Activated CD8-positive, alpha-beta memory T cell treated with anti-CD3 and anti-CD28 coated beads, Interleukin-2, amount 10 ng/mL, durations not matched to agents 7 days and 5 days (primary cell): ENCODE data around the gene FOXL2NB. TPM values are rescaled to one million over a fixed set of nuclear protein-coding genes. Genes with fewer than 3 reads are reported as not detected.
"Not testable (repeated sequence)": the region's sequence is repeated elsewhere in the genome, so short reads cannot be mapped to it uniquely, and the experiment has no call there.

Source experiments
- ATAC-seq: fragments of 150-1000 bp; cut with Tn5 transposase; one replicate; pipeline ENCODE4 v1.10.0; 2021; ENCODE audit warnings: moderate library complexity
- CTCF ChIA-PET: fragments of 350-600 bp; sonication (Branson Sonifier 250); formaldehyde crosslinking; loops from one replicate; lab custom pipeline; 2021; ENCODE audit warnings: antibody characterized with exemption; lab: Charles Lee
- DNase-seq: peaks from one replicate; pipeline ENCODE4 v3.0.0-alpha.2; 2020
- H3K27ac Mint-ChIP-seq: one replicate; pipeline ENCODE4 v1.8.0; 2021; ENCODE audit warnings: mild to moderate bottlenecking, mixed read lengths
- H3K27me3 Mint-ChIP-seq: one replicate; pipeline ENCODE4 v1.8.0; 2021; ENCODE audit warnings: mixed read lengths
- H3K36me3 Mint-ChIP-seq: one replicate; pipeline ENCODE4 v1.8.0; 2021; ENCODE audit warnings: mild to moderate bottlenecking, mixed read lengths
- H3K4me1 Mint-ChIP-seq: one replicate; pipeline ENCODE4 v1.8.0; 2021; ENCODE audit warnings: mixed read lengths
- H3K4me3 Mint-ChIP-seq: one replicate; pipeline ENCODE4 v1.8.0; 2021; ENCODE audit warnings: mild to moderate bottlenecking, moderate library complexity, mixed read lengths
- H3K9me3 Mint-ChIP-seq: one replicate; pipeline ENCODE4 v1.8.0; 2022; ENCODE audit warnings: low read depth, mixed read lengths
- total RNA-seq, 2 experiments: library from RNA; stranded (reverse); gene quantifications; one replicate each; pipeline ENCODE4 v1.2.3, GENCODE V29; 2021

The FOXL2NB gene
- total RNA-seq, 2 experiments from 2014 or later = not detected

GRCh38 chr3:138915503-138916498, 31.2 kb upstream of the FOXL2NB start:
- Mint-ChIP-seq H3K27ac (peak overlapping the region; percentile 40), H3K9me3 (no peaks in the 10 kb centered on the region), H3K4me1 (peaks cover 7% of the 10 kb centered on the region), H3K36me3 (no peaks in the 10 kb centered on the region), H3K4me3 (peak overlapping the region; percentile 75), H3K27me3 (peaks cover 20% of the 10 kb centered on the region)
- DNase-seq (peak; percentile 85), ATAC-seq (peak; percentile 87)
- CTCF ChIA-PET = interaction anchor here (0.6 to 5.3 kb wide), 80 partner anchors 8 to 849 kb away, joined by 3 to 130 read pairs (median 4); partner anchors contain the start of genes CEP70, COPB2, DBR1 and FAIM

DNA sequence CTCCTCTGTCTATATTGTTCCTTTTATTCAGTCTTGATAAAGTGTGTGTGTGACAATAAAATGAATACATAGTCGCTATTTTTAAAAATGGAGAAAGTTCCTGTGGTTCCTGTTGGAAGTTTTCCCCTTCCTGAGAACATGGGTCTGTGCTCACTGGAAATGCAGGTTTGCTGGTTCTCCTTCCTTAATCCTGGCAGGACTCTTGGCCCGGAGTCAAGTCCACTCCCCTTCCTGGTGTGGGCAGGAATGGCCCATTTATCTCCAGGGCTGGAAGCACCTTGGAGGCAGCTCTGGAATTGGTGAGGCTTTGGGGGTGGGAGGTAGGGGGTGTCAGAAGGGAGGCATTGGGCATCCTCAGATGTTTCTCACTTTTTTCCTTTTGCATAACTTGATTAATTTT, 30.2 kb upstream of the FOXL2NB start:
- no peak for DNase-seq
- Mint-ChIP-seq H3K4me1 (peaks cover 7% of the 10 kb centered on the region), H3K27me3 (peaks cover 20% of the 10 kb centered on the region), H3K4me3 (no peak overlapping the region), H3K9me3 (no peaks in the 10 kb centered on the region), H3K27ac (no peak overlapping the region), H3K36me3 (no peaks in the 10 kb centered on the region)
- ATAC-seq = no peak
- CTCF ChIA-PET = interaction anchor here (0.8 to 5.3 kb wide), 25 partner anchors 7 to 501 kb away, joined by 3 to 130 read pairs (median 12); partner anchors contain the start of genes CEP70 and FAIM

GRCh38 chr3:138919325-138919724, 27.7 kb upstream of the FOXL2NB start:
- CTCF ChIA-PET = interaction anchor here (0.9 to 5.3 kb wide), 6 partner anchors 17 to 502 kb away, joined by 3 to 125 read pairs (median 5); partner anchors contain the start of genes CEP70 and PIK3CB
- H3K9me3 Mint-ChIP-seq = no peaks in the 10 kb centered on the region
- H3K27me3 Mint-ChIP-seq = peaks cover 22% of the 10 kb centered on the region
- no peaks in the 10 kb centered on the region for H3K36me3 Mint-ChIP-seq
- DNase-seq (no peak), ATAC-seq (no peak)
- H3K4me3 Mint-ChIP-seq = no peak overlapping the region
- no peak overlapping the region for H3K27ac Mint-ChIP-seq
- H3K4me1 Mint-ChIP-seq = peaks cover 7% of the 10 kb centered on the region

- DNase-seq (no peak), ATAC-seq (no peak)
- no peaks in the 10 kb centered on the region for H3K36me3 Mint-ChIP-seq
- no peak overlapping the region for H3K27ac Mint-ChIP-seq
- no peak overlapping the region for H3K4me3 Mint-ChIP-seq
- CTCF ChIA-PET = interaction anchor here (0.5 to 4.2 kb wide), 5 partner anchors 15 to 407 kb away, joined by 3 to 60 read pairs (median 13); partner anchors contain the start of gene CEP70
- no peaks in the 10 kb centered on the region for H3K4me1 Mint-ChIP-seq
- no peaks in the 10 kb centered on the region for H3K9me3 Mint-ChIP-seq
- H3K27me3 Mint-ChIP-seq = peaks cover 22% of the 10 kb centered on the region
These were observed 25.4 kb upstream of the FOXL2NB start for GRCh38 chr3:138921316-138922292.

GRCh38 chr3:138922400-138922799, 24.6 kb upstream of the FOXL2NB start:
- peaks cover 16% of the 10 kb centered on the region for H3K27me3 Mint-ChIP-seq
- H3K36me3 Mint-ChIP-seq, ATAC-seq, H3K4me3 Mint-ChIP-seq, H3K27ac Mint-ChIP-seq, H3K4me1 Mint-ChIP-seq, DNase-seq, H3K9me3 Mint-ChIP-seq: not testable (repeated sequence)
- CTCF ChIA-PET = interaction anchor here (1.0 to 4.7 kb wide), 17 partner anchors 12 to 515 kb away, joined by 3 to 60 read pairs (median 6); partner anchors contain the start of gene CEP70

DNA sequence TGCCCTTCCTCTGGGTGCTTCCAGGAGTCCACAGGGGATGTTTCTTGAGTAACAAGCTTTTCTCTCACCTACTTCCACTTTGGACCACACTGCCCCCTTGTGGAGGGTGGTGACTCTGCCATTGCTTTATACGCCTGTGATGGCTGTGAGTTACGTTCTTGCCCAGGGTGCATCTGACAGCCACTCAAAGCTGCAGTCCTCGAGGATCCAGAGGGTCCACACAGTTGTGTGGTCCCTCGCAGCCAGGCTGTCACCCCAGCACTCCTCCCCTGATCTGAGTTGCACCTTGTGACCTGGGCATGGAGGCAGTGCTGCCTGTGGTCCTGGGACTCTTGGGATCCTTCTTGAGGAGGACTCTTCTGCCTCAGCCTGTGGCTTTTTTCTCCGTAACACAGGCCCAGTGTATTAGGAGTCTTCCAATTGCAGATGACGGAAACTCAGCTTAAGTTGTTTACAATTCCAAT, 23.5 kb upstream of the FOXL2NB start:
- no peaks in the 10 kb centered on the region for H3K4me1 Mint-ChIP-seq
- H3K27ac Mint-ChIP-seq = no peak overlapping the region
- no peaks in the 10 kb centered on the region for H3K9me3 Mint-ChIP-seq
- H3K36me3 Mint-ChIP-seq = no peaks in the 10 kb centered on the region
- H3K27me3 Mint-ChIP-seq = peaks cover 12% of the 10 kb centered on the region
- ATAC-seq (peak; percentile 84), DNase-seq (peak; percentile 88)
- H3K4me3 Mint-ChIP-seq = no peak overlapping the region
- CTCF ChIA-PET = interaction anchor here (0.8 to 4.7 kb wide), 41 partner anchors 8 to 516 kb away, joined by 3 to 60 read pairs (median 4); partner anchors contain the start of genes CEP70 and FAIM

GRCh38 chr3:138928727-138929372, 18.2 kb upstream of the FOXL2NB start:
- H3K27me3 Mint-ChIP-seq = peaks cover 19% of the 10 kb centered on the region
- no peak overlapping the region for H3K27ac Mint-ChIP-seq
- DNase-seq (no peak), ATAC-seq (no peak)
- no peaks in the 10 kb centered on the region for H3K4me1 Mint-ChIP-seq
- H3K4me3 Mint-ChIP-seq = no peak overlapping the region
- H3K9me3 Mint-ChIP-seq = no peaks in the 10 kb centered on the region
- no peaks in the 10 kb centered on the region for H3K36me3 Mint-ChIP-seq
- CTCF ChIA-PET = interaction anchor here (6.0 kb wide), 1 partner anchor 13 kb away, joined by 35 read pairs; no protein-coding TSS in a partner anchor

DNA sequence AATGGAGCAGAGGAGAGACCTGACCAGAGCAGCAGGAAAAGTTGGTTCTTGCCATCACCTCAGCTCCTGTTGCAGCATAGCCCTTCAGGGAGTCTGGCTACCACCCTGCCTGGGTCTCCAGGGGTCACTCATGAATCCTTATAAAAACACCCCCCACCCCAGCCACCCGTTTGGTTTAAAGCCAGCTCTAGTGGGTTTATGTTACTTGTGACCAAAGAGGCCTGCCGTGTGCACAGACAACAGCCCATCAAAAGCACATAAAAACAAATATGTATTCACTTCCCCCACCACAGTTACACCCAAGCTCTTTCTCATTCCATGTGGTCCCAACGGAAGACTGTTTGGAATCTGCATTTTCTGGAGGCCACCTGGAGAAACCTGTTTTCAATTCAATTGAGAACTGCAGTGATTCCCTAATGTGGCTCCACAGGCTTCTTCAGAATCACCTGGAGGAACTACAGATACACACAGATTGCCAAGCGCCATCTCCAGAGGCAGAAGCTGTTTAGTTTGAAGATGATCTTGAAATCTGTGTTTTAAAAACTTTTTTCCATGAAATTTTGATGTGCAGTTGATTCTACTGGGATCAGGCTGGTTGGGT, 13.8 kb upstream of the FOXL2NB start:
- ATAC-seq = no peak
- Mint-ChIP-seq H3K27me3 (peaks cover 56% of the 10 kb centered on the region), H3K36me3 (peaks cover 1% of the 10 kb centered on the region), H3K27ac (no peak overlapping the region), H3K4me1 (peaks cover 16% of the 10 kb centered on the region), H3K4me3 (no peak overlapping the region), H3K9me3 (no peaks in the 10 kb centered on the region)
- CTCF ChIA-PET = interaction anchor here (3.1 to 6.0 kb wide), 5 partner anchors 8 to 396 kb away, joined by 12 to 48 read pairs (median 35); partner anchors contain the start of genes FOXL2 and FOXL2NB
- no peak for DNase-seq

GRCh38 chr3:138933981-138934691, 12.9 kb upstream of the FOXL2NB start:
- DNase-seq (no peak), ATAC-seq (no peak)
- no peaks in the 10 kb centered on the region for H3K9me3 Mint-ChIP-seq
- H3K4me3 Mint-ChIP-seq = no peak overlapping the region
- no peak overlapping the region for H3K27ac Mint-ChIP-seq
- CTCF ChIA-PET = interaction anchor here (3.1 to 6.0 kb wide), 5 partner anchors 9 to 395 kb away, joined by 12 to 48 read pairs (median 35); partner anchors contain the start of genes FOXL2 and FOXL2NB
- peaks cover 21% of the 10 kb centered on the region for H3K4me1 Mint-ChIP-seq
- H3K36me3 Mint-ChIP-seq = peaks cover 1% of the 10 kb centered on the region
- peaks cover 66% of the 10 kb centered on the region for H3K27me3 Mint-ChIP-seq

GRCh38 chr3:138935505-138935862, 11.5 kb upstream of the FOXL2NB start:
- DNase-seq (no peak), ATAC-seq (no peak)
- Mint-ChIP-seq H3K27ac (no peak overlapping the region), H3K4me3 (peak overlapping the region; percentile 52), H3K36me3 (peaks cover 1% of the 10 kb centered on the region), H3K4me1 (peaks cover 24% of the 10 kb centered on the region), H3K27me3 (peaks cover 79% of the 10 kb centered on the region), H3K9me3 (no peaks in the 10 kb centered on the region)
- CTCF ChIA-PET = interaction anchor here (0.7 to 4.6 kb wide), 32 partner anchors 11 to 738 kb away, joined by 3 to 48 read pairs (median 4); partner anchors contain the start of genes CEP70, FOXL2 and FOXL2NB
